SK-N-SH treated with all-trans-retinoic acid at 6 μM for 48 hours (cell line): ENCODE measurements around the gene RIN3.

Experiments
- ARNTL ChIP-seq: fragments of 450-650 bp; formaldehyde crosslinking; IDR thresholded peaks from 2 replicates; pipeline ENCODE4 v1.5.0; 2020; ENCODE audit warnings: low read depth, mild to moderate bottlenecking, moderate library complexity, borderline replicate concordance
- BACH2 ChIP-seq: fragments of 250-450 bp; sonication (Bioruptor Pico); IDR thresholded peaks from 2 replicates; pipeline ENCODE4 v1.9.0; 2021; ENCODE audit warnings: mild to moderate bottlenecking, borderline replicate concordance
- ESRRG ChIP-seq: fragments of 250-450 bp; sonication (Bioruptor Pico); IDR thresholded peaks from 2 replicates; pipeline ENCODE4 v1.6.1; 2021; ENCODE audit warnings: mild to moderate bottlenecking
- OSR1 ChIP-seq: fragments of 250-450 bp; sonication (Bioruptor Pico); IDR thresholded peaks from 2 replicates; pipeline ENCODE4 v1.8.0; 2022; ENCODE audit warnings: moderate library complexity, mild to moderate bottlenecking, inconsistent platforms
- PPARA ChIP-seq: fragments of 250-450 bp; sonication (Bioruptor Pico); IDR thresholded peaks from 2 replicates; pipeline ENCODE4 v1.5.0; 2020; ENCODE audit warnings: mild to moderate bottlenecking, borderline replicate concordance
- RARB ChIP-seq: fragments of 250-450 bp; sonication (Bioruptor Pico); IDR thresholded peaks from 2 replicates; pipeline ENCODE4 v1.8.0; 2021; ENCODE audit warnings: mild to moderate bottlenecking, moderate library complexity
- ZC3H10 ChIP-seq: fragments of 250-450 bp; sonication (Bioruptor Pico); IDR thresholded peaks from 2 replicates; pipeline ENCODE4 v1.5.1; 2021; ENCODE audit warnings: mild to moderate bottlenecking, moderate library complexity
- ZFP30 ChIP-seq: fragments of 450-650 bp; formaldehyde crosslinking; IDR thresholded peaks from 2 replicates; pipeline ENCODE4 v1.5.0; 2022; ENCODE audit warnings: mild to moderate bottlenecking, moderate library complexity
- TF ChIP-seq, protein P1 (sequence below): fragments of 250-450 bp; sonication (Bioruptor Pico); IDR thresholded peaks from 2 replicates; pipeline ENCODE4 v1.5.0; 2020; ENCODE audit warnings: mild to moderate bottlenecking, moderate library complexity
- TF ChIP-seq, protein P2 (sequence below): fragments of 250-450 bp; sonication (Bioruptor Pico); IDR thresholded peaks from 2 replicates; pipeline ENCODE4 v1.8.0; 2020; ENCODE audit warnings: mild to moderate bottlenecking, moderate library complexity, borderline replicate concordance
- TF ChIP-seq, protein P3 (sequence below): fragments of 250-450 bp; sonication (Bioruptor Pico); IDR thresholded peaks from 2 replicates; pipeline ENCODE4 v1.5.1; 2020; ENCODE audit warnings: low read depth, mild to moderate bottlenecking, moderate library complexity

DNA sequence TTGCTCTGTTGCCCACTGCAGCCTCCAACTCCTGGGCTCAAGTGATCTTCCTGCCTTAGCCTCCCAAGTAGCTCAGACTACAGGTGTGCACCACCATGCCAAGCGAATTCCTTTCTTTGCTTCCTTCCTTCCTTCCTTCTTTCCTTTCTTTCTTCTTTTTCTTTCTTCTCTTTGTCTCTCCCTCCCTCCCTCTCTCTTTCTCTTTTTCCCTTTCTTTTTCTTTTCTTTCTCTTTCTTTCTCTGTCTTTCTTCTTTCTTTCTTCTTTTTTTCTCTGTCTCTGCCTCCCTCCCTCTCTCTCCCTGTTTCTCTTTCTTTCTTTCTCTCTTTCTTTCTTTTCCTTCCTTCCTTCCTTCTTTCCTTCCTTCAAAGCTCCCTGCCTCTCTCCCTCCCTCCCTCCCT lies 182.0 kb downstream of the RIN3 start:
- TF ChIP-seq ZC3H10 (CRISPR knock-in tag) (no peak), BACH2 (CRISPR knock-in tag) (no peak), ARNTL (CRISPR knock-in tag) (no peak), ESRRG (CRISPR knock-in tag) (no peak), ZFP30 (CRISPR knock-in tag) (no peak), OSR1 (CRISPR knock-in tag) (no peak), RARB (no peak), PPARA (CRISPR knock-in tag) (no peak)
- TF ChIP-seq, protein P1, sequence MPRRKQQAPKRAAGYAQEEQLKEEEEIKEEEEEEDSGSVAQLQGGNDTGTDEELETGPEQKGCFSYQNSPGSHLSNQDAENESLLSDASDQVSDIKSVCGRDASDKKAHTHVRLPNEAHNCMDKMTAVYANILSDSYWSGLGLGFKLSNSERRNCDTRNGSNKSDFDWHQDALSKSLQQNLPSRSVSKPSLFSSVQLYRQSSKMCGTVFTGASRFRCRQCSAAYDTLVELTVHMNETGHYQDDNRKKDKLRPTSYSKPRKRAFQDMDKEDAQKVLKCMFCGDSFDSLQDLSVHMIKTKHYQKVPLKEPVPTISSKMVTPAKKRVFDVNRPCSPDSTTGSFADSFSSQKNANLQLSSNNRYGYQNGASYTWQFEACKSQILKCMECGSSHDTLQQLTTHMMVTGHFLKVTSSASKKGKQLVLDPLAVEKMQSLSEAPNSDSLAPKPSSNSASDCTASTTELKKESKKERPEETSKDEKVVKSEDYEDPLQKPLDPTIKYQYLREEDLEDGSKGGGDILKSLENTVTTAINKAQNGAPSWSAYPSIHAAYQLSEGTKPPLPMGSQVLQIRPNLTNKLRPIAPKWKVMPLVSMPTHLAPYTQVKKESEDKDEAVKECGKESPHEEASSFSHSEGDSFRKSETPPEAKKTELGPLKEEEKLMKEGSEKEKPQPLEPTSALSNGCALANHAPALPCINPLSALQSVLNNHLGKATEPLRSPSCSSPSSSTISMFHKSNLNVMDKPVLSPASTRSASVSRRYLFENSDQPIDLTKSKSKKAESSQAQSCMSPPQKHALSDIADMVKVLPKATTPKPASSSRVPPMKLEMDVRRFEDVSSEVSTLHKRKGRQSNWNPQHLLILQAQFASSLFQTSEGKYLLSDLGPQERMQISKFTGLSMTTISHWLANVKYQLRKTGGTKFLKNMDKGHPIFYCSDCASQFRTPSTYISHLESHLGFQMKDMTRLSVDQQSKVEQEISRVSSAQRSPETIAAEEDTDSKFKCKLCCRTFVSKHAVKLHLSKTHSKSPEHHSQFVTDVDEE (CRISPR knock-in tag) = no peak
- TF ChIP-seq, protein P2, sequence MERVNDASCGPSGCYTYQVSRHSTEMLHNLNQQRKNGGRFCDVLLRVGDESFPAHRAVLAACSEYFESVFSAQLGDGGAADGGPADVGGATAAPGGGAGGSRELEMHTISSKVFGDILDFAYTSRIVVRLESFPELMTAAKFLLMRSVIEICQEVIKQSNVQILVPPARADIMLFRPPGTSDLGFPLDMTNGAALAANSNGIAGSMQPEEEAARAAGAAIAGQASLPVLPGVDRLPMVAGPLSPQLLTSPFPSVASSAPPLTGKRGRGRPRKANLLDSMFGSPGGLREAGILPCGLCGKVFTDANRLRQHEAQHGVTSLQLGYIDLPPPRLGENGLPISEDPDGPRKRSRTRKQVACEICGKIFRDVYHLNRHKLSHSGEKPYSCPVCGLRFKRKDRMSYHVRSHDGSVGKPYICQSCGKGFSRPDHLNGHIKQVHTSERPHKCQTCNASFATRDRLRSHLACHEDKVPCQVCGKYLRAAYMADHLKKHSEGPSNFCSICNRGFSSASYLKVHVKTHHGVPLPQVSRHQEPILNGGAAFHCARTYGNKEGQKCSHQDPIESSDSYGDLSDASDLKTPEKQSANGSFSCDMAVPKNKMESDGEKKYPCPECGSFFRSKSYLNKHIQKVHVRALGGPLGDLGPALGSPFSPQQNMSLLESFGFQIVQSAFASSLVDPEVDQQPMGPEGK (CRISPR knock-in tag) = no peak
- TF ChIP-seq, protein P3, sequence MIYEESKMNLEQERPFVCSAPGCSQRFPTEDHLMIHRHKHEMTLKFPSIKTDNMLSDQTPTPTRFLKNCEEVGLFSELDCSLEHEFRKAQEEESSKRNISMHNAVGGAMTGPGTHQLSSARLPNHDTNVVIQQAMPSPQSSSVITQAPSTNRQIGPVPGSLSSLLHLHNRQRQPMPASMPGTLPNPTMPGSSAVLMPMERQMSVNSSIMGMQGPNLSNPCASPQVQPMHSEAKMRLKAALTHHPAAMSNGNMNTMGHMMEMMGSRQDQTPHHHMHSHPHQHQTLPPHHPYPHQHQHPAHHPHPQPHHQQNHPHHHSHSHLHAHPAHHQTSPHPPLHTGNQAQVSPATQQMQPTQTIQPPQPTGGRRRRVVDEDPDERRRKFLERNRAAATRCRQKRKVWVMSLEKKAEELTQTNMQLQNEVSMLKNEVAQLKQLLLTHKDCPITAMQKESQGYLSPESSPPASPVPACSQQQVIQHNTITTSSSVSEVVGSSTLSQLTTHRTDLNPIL (CRISPR knock-in tag) = no peak
